GM04503 (cell line): Measurements from ENCODE around the gene NCOA1.

Source experiments
- DNase-seq: peaks from one replicate; pipeline ENCODE4 v3.0.0-alpha.2; 2012; ENCODE audit warnings: low read depth

The NCOA1 gene

GRCh38 chr2:24743924-24744323 is 252.9 kb downstream of the NCOA1 start:
- DNase-seq = no peak

GRCh38 chr2:24744356-24744755 is 253.3 kb downstream of the NCOA1 start:
- DNase-seq = no peak

- no peak for DNase-seq
Measured at GRCh38 chr2:24745825-24746224, 254.8 kb downstream of the NCOA1 start.

GRCh38 chr2:24747299-24747698 is 256.2 kb downstream of the NCOA1 start:
- DNase-seq = no peak

GRCh38 chr2:24749069-24749691 is 258.1 kb downstream of the NCOA1 start:
- no peak for DNase-seq

- no peak for DNase-seq
Measured at GRCh38 chr2:24754985-24755705, 264.1 kb downstream of the NCOA1 start.

- no peak for DNase-seq
Measured at GRCh38 chr2:24756789-24757188, 265.7 kb downstream of the NCOA1 start.

- no peak for DNase-seq
Measured at GRCh38 chr2:24761866-24762265, 270.8 kb downstream of the NCOA1 start.

- no peak for DNase-seq
Measured at GRCh38 chr2:24762518-24762917, 271.5 kb downstream of the NCOA1 start.

GRCh38 chr2:24763843-24764242 is 272.8 kb downstream of the NCOA1 start:
- no peak for DNase-seq

GRCh38 chr2:24766609-24767008 is 275.6 kb downstream of the NCOA1 start:
- no peak for DNase-seq

- DNase-seq = no peak
Measured at GRCh38 chr2:24768013-24768412, 277.0 kb downstream of the NCOA1 start.

GRCh38 chr2:24768601-24769000 is 277.5 kb downstream of the NCOA1 start:
- DNase-seq = no peak

GRCh38 chr2:24771061-24771460 is 280.0 kb downstream of the NCOA1 start:
- no peak for DNase-seq

- DNase-seq = no peak
Measured at GRCh38 chr2:24771764-24772586, 280.9 kb downstream of the NCOA1 start.

- no peak for DNase-seq
Measured at GRCh38 chr2:24774373-24774772, 283.3 kb downstream of the NCOA1 start.

- no peak for DNase-seq
Measured at GRCh38 chr2:24779116-24779515, 288.1 kb downstream of the NCOA1 start.

GRCh38 chr2:24783641-24784040 is 292.6 kb downstream of the NCOA1 start:
- no peak for DNase-seq

- no peak for DNase-seq
Measured at GRCh38 chr2:24785671-24786321, 294.7 kb downstream of the NCOA1 start.

GRCh38 chr2:24787532-24787931 is 296.5 kb downstream of the NCOA1 start:
- no peak for DNase-seq

GRCh38 chr2:24788816-24789215 is 297.8 kb downstream of the NCOA1 start:
- no peak for DNase-seq

GRCh38 chr2:24791452-24791851 is 300.4 kb downstream of the NCOA1 start:
- DNase-seq = no peak

- no peak for DNase-seq
Measured at GRCh38 chr2:24792542-24792873, 301.5 kb downstream of the NCOA1 start.
